ENCODE results near the gene LAMA2. TPM values are rescaled to one million over a fixed set of nuclear protein-coding genes. Genes with fewer than 3 reads are reported as not detected.

The LAMA2 gene
- total and polyA plus RNA-seq, 2 experiments from 2014 or later, result 0.91 to 6.4 TPM

GRCh38 chr6:129504456-129504855, 621.5 kb downstream of the LAMA2 start (continued):
- TF ChIP-seq EZH2phosphoT487 (IDR thresholded peaks at IDR 0.05; ENCODE audit: unreplicated experiment) (no peak), STAT1 (IDR thresholded peaks at IDR 0.05; ENCODE audit: unreplicated experiment) (no peak), POLR2AphosphoS5 (IDR thresholded peaks at IDR 0.05; ENCODE audit: low read depth) (no peak)

- Histone ChIP-seq H3K27me3 (ENCODE audit: insufficient read depth) (no peaks in the 10 kb centered on the region), H3K4me1 (ENCODE audit: insufficient read depth) (peaks cover 12% of the 10 kb centered on the region), H4K20me1 (replicated peaks; ENCODE audit: insufficient read depth) (no peaks in the 10 kb centered on the region), H3K9me2 (ENCODE audit: insufficient read depth) (no peaks in the 10 kb centered on the region), H3F3A (replicated peaks; ENCODE audit: low read depth) (no peaks in the 10 kb centered on the region), H3K4me3 (no peak overlapping the region), H3K4me2 (no peak overlapping the region), H2AFZ (no peak overlapping the region), H3K79me2 (replicated peaks; ENCODE audit: insufficient read depth) (no peaks in the 10 kb centered on the region), H3K27ac (ENCODE audit: low read depth) (no peak overlapping the region), H3K36me3 (ENCODE audit: insufficient read depth) (no peaks in the 10 kb centered on the region)
- H3K27ac Mint-ChIP-seq, result no peak overlapping the region
- no peaks in the 10 kb centered on the region for H3K9me3 Mint-ChIP-seq
- H3K36me3 Mint-ChIP-seq (ENCODE audit: low read depth), result no peaks in the 10 kb centered on the region
- DNase-seq (ENCODE audit: low spot score) (no peak), ATAC-seq (no peak)
- no peak overlapping the region for H3K4me3 Mint-ChIP-seq
- TF ChIP-seq REST (IDR thresholded peaks at IDR 0.05; ENCODE audit: unreplicated experiment), result no peak
- TF ChIP-seq EZH2phosphoT487 (IDR thresholded peaks at IDR 0.05; ENCODE audit: unreplicated experiment), result no peak
- no peak for TF ChIP-seq ZNF462 (CRISPR knock-in tag; IDR thresholded peaks at IDR 0.05)
- no peak for TF ChIP-seq JUNB (IDR thresholded peaks at IDR 0.05; ENCODE audit: unreplicated experiment)
- TF ChIP-seq NANOG (IDR thresholded peaks at IDR 0.05; ENCODE audit: borderline replicate concordance), result no peak
- TF ChIP-seq EZH2 (IDR thresholded peaks at IDR 0.05; ENCODE audit: low read depth, unreplicated experiment), result no peak
- TF ChIP-seq CTCF (conservative IDR thresholded peaks at IDR 0.05; ENCODE audit: low read depth in 2 of 2), result no peak
- TF ChIP-seq ETS1 (IDR thresholded peaks at IDR 0.05), result no peak
- no peak for TF ChIP-seq CREB1 (CRISPR knock-in tag; IDR thresholded peaks at IDR 0.05; ENCODE audit: low read depth)
- TF ChIP-seq STAT1 (IDR thresholded peaks at IDR 0.05; ENCODE audit: unreplicated experiment), result no peak
- TF ChIP-seq ZNF331 (CRISPR knock-in tag; IDR thresholded peaks at IDR 0.05; ENCODE audit: low read depth), result no peak
- H3K4me1 Mint-ChIP-seq, result peaks cover 14% of the 10 kb centered on the region
- no peaks in the 10 kb centered on the region for H3K27me3 Mint-ChIP-seq (ENCODE audit: insufficient read depth, low read depth, poor library complexity)
Measured at GRCh38 chr6:129507059-129507807, 624.3 kb downstream of the LAMA2 start.
